RWPE2 (cell line): ENCODE measurements around the gene CTDNEP1.

Source experiments
- ATAC-seq: fragments of 200-7000 bp; cut with Tn5 transposase; 3 replicates; pipeline ENCODE4 v1.9.1; 2021; ENCODE audit warnings: low read depth
- DNase-seq: peaks from one replicate; pipeline ENCODE4 v3.0.0-alpha.2; 2020; ENCODE audit warnings: low spot score
- H3K27ac ChIP-seq: fragments of 450-650 bp; 2 replicates; pipeline ENCODE4 v1.5.1; 2017; ENCODE audit warnings: mild to moderate bottlenecking; ENCODE audit not compliant: poor library complexity, severe bottlenecking
- H3K27me3 ChIP-seq: fragments of 250-450 bp; sonication (Bioruptor Pico); 2 replicates; pipeline ENCODE4 v1.5.1; 2021; ENCODE audit warnings: mild to moderate bottlenecking, moderate library complexity; ENCODE audit not compliant: insufficient read depth, poor library complexity, severe bottlenecking
- H3K36me3 ChIP-seq: fragments of 250-450 bp; sonication (Bioruptor Pico); 2 replicates; pipeline ENCODE4 v1.5.1; 2020; ENCODE audit warnings: low read depth, mild to moderate bottlenecking, moderate library complexity
- H3K4me1 ChIP-seq: fragments of 250-450 bp; sonication (Bioruptor Pico); 2 replicates; pipeline ENCODE4 v1.5.1; 2021; ENCODE audit warnings: mild to moderate bottlenecking, moderate library complexity; ENCODE audit not compliant: insufficient read depth, poor library complexity, severe bottlenecking
- H3K4me3 ChIP-seq: fragments of 250-450 bp; sonication (Bioruptor Pico); 2 replicates; pipeline ENCODE4 v1.5.1; 2021; ENCODE audit warnings: mild to moderate bottlenecking, moderate library complexity; ENCODE audit not compliant: severe bottlenecking
- H3K9me3 ChIP-seq: fragments of 250-450 bp; sonication (Bioruptor Pico); 2 replicates; pipeline ENCODE4 v1.5.1; 2021; ENCODE audit warnings: mild to moderate bottlenecking, moderate library complexity; ENCODE audit not compliant: severe bottlenecking
- TF ChIP-seq, protein P1 (sequence below): fragments of 450-650 bp; IDR thresholded peaks from one replicate; pipeline ENCODE4 v1.5.1; 2017; ENCODE audit warnings: mild to moderate bottlenecking, moderate library complexity; ENCODE audit not compliant: poor library complexity, severe bottlenecking

The CTDNEP1 gene

DNA sequence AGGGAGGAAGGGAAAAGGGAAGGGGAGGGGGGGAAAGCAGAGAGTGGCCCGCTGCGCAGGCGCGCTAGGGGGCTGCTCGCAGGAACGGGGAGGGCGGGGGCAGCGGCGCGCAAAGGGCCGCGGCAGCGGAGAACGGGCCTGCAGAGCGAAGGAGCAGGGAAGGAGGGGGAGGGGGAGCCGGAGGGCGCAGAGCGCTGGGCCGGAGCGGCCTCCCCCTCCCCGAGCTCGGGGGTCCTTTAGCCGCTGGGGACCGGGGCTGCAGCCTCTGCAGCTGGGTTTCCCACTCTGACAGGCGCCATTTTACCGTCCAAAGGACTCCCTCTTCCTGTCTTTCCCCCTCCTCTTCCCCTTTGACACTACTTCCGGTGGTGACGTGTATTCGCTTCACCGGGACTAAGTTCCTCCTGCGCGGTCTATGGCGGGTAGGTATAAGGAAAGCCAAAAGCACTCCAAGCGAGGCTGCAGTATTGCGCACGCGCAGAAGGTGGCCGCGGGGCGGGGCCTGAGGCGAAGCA, at the start of gene CTDNEP1:
TSS of gene CTDNEP1 (minus strand) at position 74 of the 515 bp plus-strand sequence. CDS start 438 bp downstream, outside the sequence.
- ATAC-seq = peak; percentile 87
- H3K4me3 ChIP-seq = peak within 1 kb of the TSS; percentile 62

DNA sequence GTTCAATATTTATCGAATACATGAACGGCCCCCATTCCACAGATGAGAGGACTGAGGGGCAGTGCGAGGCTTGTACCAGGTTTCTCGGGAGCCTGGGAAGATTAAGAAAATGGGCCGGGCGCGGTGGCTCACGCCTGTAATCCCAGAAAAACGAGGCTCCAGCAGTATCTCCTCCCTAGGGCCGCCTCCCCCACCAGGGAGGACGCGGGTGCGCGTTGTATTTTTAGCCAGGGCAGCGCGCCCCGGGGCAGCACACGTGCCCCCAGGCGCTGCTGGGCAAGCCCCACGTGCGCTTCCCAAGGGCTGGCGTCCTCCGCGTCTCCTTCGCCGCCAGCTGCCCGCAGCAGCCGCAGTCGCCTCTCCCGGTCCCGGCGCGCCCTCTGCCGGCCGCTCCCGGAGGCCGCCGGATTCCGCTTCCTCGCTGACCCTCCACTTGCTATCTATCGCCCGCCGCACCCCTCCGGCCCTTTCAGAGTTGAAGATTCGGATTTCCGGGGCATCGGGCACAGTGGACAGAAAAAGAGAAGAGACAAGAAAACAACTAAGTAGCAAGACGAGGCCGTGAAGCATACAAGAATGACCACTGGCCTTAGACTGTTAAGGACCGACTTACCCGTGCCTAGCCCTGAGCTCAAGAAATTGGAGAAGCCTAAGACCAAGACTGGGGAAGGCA, 44.8 kb upstream of the CTDNEP1 start:
- DNase-seq (peak; percentile 72), ATAC-seq (peak; percentile 44)
- Histone ChIP-seq H3K9me3 (no peaks in the 10 kb centered on the region), H3K4me3 (no peak overlapping the region), H3K27ac (no peak overlapping the region), H3K4me1 (peaks cover 9% of the 10 kb centered on the region), H3K36me3 (no peaks in the 10 kb centered on the region), H3K27me3 (no peaks in the 10 kb centered on the region)
- TF ChIP-seq, protein P1, sequence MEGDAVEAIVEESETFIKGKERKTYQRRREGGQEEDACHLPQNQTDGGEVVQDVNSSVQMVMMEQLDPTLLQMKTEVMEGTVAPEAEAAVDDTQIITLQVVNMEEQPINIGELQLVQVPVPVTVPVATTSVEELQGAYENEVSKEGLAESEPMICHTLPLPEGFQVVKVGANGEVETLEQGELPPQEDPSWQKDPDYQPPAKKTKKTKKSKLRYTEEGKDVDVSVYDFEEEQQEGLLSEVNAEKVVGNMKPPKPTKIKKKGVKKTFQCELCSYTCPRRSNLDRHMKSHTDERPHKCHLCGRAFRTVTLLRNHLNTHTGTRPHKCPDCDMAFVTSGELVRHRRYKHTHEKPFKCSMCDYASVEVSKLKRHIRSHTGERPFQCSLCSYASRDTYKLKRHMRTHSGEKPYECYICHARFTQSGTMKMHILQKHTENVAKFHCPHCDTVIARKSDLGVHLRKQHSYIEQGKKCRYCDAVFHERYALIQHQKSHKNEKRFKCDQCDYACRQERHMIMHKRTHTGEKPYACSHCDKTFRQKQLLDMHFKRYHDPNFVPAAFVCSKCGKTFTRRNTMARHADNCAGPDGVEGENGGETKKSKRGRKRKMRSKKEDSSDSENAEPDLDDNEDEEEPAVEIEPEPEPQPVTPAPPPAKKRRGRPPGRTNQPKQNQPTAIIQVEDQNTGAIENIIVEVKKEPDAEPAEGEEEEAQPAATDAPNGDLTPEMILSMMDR = peak; percentile 96

More for the DNA sequence above, at the start of gene CTDNEP1:
- no peaks in the 10 kb centered on the region for H3K4me1 ChIP-seq
- DNase-seq = peak; percentile 97
- TF ChIP-seq, protein P1 = no peak
- H3K27ac ChIP-seq = peak within 1 kb of the TSS; percentile 70
- no peaks in the 10 kb centered on the region for H3K27me3 ChIP-seq
- H3K36me3 ChIP-seq = peaks cover 32% of the 10 kb centered on the region
- no peaks in the 10 kb centered on the region for H3K9me3 ChIP-seq

DNA sequence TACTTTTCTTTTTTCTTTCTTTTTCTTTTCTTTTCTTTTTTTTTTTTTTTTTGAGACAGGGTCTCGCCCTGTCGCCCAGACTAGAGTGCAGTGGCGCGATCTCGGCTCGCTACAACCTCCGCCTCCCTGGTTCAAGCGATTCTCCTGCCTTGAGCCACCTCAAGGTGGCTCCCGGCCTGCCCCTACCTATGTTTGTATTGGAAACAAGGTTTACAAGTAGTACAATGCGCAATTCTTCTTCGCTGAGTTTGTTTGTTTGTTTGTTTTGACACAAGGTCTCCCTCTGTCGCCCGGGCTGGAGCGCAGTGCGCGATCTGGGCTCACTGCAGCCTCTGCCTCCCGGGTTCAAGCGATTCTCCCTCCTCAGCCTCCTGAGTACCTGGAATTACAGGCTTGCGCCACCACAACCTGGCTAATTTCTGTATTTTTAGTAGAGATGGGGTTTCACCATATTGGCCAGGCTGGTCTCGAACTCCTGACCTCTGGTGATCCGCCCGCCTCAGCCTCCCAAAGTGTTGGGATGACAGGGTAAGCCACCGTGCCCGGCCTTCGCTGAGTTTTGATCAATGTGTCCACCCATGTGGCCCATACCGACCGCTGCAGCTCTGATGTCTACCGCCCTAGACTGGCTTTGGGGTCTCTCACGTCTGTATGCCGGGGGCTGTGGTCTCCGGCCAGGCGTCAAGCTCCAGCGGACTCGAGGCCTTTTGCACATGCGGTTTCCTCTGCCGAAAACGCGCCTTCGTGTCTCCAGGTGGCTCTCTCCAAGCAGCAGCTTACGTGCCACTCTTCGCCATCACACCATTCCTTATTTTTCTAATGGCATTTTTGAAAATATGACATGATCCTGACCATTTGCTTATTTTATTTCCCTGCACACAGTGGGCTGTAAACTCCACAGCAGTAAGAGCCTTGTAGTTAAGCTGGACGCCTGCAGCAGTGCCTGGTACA, 44.0 kb upstream of the CTDNEP1 start:
- Histone ChIP-seq H3K27me3 (no peaks in the 10 kb centered on the region), H3K27ac (peak overlapping the region; percentile 22), H3K36me3 (no peaks in the 10 kb centered on the region), H3K4me1 (peaks cover 9% of the 10 kb centered on the region), H3K4me3 (peak overlapping the region; percentile 39), H3K9me3 (no peaks in the 10 kb centered on the region)
- no peak for ATAC-seq
- no peak for DNase-seq
- TF ChIP-seq, protein P1 = no peak

DNA sequence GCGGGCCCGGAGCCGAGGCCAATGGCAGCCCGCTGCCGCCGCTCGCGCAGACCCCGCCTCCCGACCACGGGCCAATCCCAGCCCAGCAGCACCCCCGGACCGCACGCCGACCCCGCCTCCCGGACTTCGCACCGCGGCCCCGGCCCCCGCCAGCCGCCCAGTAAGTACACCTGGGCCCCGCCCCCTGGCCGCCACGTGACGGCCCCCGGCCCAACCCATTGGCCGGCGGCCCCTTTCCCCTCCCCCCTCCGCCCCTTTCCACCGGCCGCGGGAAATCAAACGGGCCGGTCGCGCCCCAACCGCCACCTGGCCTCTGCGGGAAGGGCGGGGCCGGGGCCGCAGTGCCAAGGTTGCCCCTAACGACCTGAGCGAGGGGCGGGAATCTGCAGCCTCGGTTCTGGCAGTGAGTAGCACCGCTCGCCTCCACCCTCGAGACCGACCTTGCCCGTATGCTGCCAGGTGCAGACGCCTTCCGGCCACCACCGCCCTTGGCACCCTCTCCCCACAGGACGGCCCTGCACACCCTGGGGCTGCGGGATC, 43.1 kb upstream of the CTDNEP1 start, which contains the start of gene YBX2:
TSS of gene YBX2 (minus strand) at position 26 of the 540 bp plus-strand sequence. CDS start 139 bp downstream, outside the sequence.
- Histone ChIP-seq H3K4me3 (peak within 1 kb of the TSS; percentile 39), H3K9me3 (no peaks in the 10 kb centered on the region), H3K27ac (peak within 1 kb of the TSS; percentile 45), H3K27me3 (no peaks in the 10 kb centered on the region), H3K36me3 (no peaks in the 10 kb centered on the region), H3K4me1 (peaks cover 9% of the 10 kb centered on the region)
- DNase-seq = peak; percentile 90
- TF ChIP-seq, protein P1 = no peak
- ATAC-seq = peak; percentile 85
